Loucy (cell line): Measurements from ENCODE around the gene STK32C.

Experiments
- H2AFZ ChIP-seq: fragments of 200-600 bp; sonication (generic); 2 replicates; pipeline ENCODE4 v1.6.0; 2016; ENCODE audit warnings: antibody characterized with exemption, mild to moderate bottlenecking, low read length, moderate library complexity
- H3F3A ChIP-seq: fragments of 200-600 bp; 2 replicates; pipeline ENCODE4 v1.6.0; 2016; ENCODE audit warnings: antibody characterized with exemption, low read depth, mild to moderate bottlenecking
- H3K27me3 ChIP-seq: fragments of 200-600 bp; sonication (generic); 2 replicates; pipeline ENCODE4 v1.6.1; 2014; ENCODE audit warnings: low read length, mild to moderate bottlenecking; ENCODE audit not compliant: insufficient read depth, poor library complexity, severe bottlenecking
- H3K36me3 ChIP-seq: fragments of 200-600 bp; sonication (generic); 2 replicates; pipeline ENCODE4 v1.6.1; 2016; ENCODE audit warnings: low read length; ENCODE audit not compliant: insufficient read depth
- H3K4me1 ChIP-seq: fragments of 200-600 bp; sonication (generic); 2 replicates; pipeline ENCODE4 v1.5.1; 2014; ENCODE audit warnings: low read length, mild to moderate bottlenecking; ENCODE audit not compliant: insufficient read depth, poor library complexity, severe bottlenecking
- H3K4me2 ChIP-seq: fragments of 200-600 bp; sonication (generic); 2 replicates; pipeline ENCODE4 v1.6.0; 2014; ENCODE audit warnings: antibody characterized with exemption, low read length, low read depth, mild to moderate bottlenecking; ENCODE audit not compliant: poor library complexity, severe bottlenecking
- H3K4me3 ChIP-seq: fragments of 200-600 bp; sonication (generic); 2 replicates; pipeline ENCODE4 v1.5.1; 2014; ENCODE audit warnings: low read length, mild to moderate bottlenecking, mixed read lengths; ENCODE audit not compliant: poor library complexity, severe bottlenecking
- H3K79me2 ChIP-seq: fragments of 200-600 bp; sonication (generic); 2 replicates; pipeline ENCODE4 v1.6.1; 2014; ENCODE audit warnings: low read length; ENCODE audit not compliant: insufficient read depth
- H3K9ac ChIP-seq: fragments of 200-600 bp; sonication (generic); 2 replicates; pipeline ENCODE4 v1.6.0; 2014; ENCODE audit warnings: mild to moderate bottlenecking, low read depth, low read length, moderate library complexity; ENCODE audit not compliant: poor library complexity, severe bottlenecking
- H3K9me2 ChIP-seq: fragments of 200-600 bp; sonication (generic); replicated peaks from 2 replicates; pipeline ENCODE4 v1.6.1; 2016; ENCODE audit warnings: low read depth, low read length, mixed read lengths
- H3K9me3 ChIP-seq: fragments of 200-600 bp; sonication (generic); 2 replicates; pipeline ENCODE4 v1.6.1; 2014; ENCODE audit warnings: mild to moderate bottlenecking, antibody characterized with exemption, low read length, low read depth; ENCODE audit not compliant: insufficient read depth
- H4K20me1 ChIP-seq: fragments of 200-600 bp; sonication (generic); 2 replicates; pipeline ENCODE4 v1.6.0; 2014; ENCODE audit warnings: antibody characterized with exemption, low read length, mild to moderate bottlenecking; ENCODE audit not compliant: insufficient read depth, poor library complexity, severe bottlenecking
- CTCF ChIP-seq: fragments of 200-600 bp; sonication (generic); conservative IDR thresholded peaks from 2 replicates; pipeline ENCODE4 v1.5.1; 2014; ENCODE audit warnings: mild to moderate bottlenecking, antibody characterized with exemption, low read length
- EZH2phosphoT487 ChIP-seq: fragments of 200-600 bp; IDR thresholded peaks from 2 replicates; pipeline ENCODE4 v1.6.1; 2018; ENCODE audit warnings: antibody characterized with exemption, mild to moderate bottlenecking, moderate library complexity, borderline replicate concordance

STK32C gene

GRCh38 chr10:132179551-132180392 is 128.0 kb downstream of the STK32C start:
- H3K9me2 ChIP-seq = no peaks in the 10 kb centered on the region
- H3K4me1 ChIP-seq = no peaks in the 10 kb centered on the region
- H3K9me3 ChIP-seq = peaks cover 2% of the 10 kb centered on the region; the same call in 1 of the 2 replicates
- H3K4me3 ChIP-seq = no peak overlapping the region
- H3F3A ChIP-seq = no peaks in the 10 kb centered on the region
- H3K9ac ChIP-seq = no peak overlapping the region
- TF ChIP-seq CTCF = no peak
- TF ChIP-seq EZH2phosphoT487 = no peak
- no peaks in the 10 kb centered on the region for H3K36me3 ChIP-seq
- H3K79me2 ChIP-seq = no peaks in the 10 kb centered on the region
- no peak overlapping the region for H3K4me2 ChIP-seq
- H2AFZ ChIP-seq = no peak overlapping the region
- no peaks in the 10 kb centered on the region for H4K20me1 ChIP-seq
- H3K27me3 ChIP-seq = no peaks in the 10 kb centered on the region

DNA sequence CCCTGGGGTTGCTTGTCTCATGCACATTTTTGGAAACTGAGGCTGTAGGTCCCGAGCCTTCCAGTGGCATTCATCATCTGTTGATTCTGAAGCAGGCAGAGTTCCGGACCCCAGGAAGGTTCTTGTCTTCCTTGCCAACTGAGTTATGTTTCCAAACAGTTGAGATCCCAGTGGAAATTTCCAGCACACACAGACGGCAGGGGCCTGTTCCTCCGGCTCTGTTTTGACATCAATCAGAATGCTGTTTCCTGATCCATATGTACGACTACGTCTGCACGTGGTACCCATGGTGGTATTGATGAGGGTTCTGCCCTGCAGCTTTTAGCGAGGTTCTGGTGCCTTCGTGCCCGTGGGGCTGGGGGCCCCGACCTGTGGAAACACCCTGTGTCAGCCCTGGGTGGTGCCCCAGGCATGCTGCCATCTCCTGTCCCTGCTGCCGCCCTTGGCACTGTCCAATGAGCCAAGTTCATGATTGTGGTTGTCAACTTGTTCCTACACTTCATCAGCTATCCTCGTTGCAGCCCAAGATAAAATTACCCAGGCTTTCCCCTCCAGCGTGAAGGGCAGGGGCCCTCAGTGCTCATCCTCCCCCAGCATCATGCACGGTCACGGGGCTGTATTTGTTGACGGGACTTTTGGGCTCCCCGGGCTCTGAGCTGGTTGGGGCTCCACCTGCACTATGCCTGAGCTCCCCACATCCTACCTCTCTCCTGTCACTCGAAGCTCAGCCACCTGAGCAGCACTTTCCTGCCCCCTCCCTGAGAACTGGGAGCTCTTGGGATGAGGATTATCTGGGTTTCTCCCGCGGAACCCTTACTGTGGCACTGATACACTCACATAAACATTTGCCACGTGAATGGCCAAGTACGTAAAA is 128.8 kb downstream of the STK32C start:
- Histone ChIP-seq H3K9me3 (peaks cover 2% of the 10 kb centered on the region; the same call in 1 of the 2 replicates), H3K9me2 (no peaks in the 10 kb centered on the region), H4K20me1 (no peaks in the 10 kb centered on the region), H3K9ac (no peak overlapping the region), H3K27me3 (no peaks in the 10 kb centered on the region), H3K4me1 (no peaks in the 10 kb centered on the region), H3K4me3 (no peak overlapping the region), H3K79me2 (no peaks in the 10 kb centered on the region), H3K4me2 (no peak overlapping the region), H3F3A (no peaks in the 10 kb centered on the region), H2AFZ (no peak overlapping the region), H3K36me3 (no peaks in the 10 kb centered on the region)
- TF ChIP-seq CTCF = no peak

- no peaks in the 10 kb centered on the region for H3K36me3 ChIP-seq
- TF ChIP-seq EZH2phosphoT487 (no peak), CTCF (no peak)
- no peak overlapping the region for H2AFZ ChIP-seq
- no peak overlapping the region for H3K4me3 ChIP-seq
- peaks cover 2% of the 10 kb centered on the region; the same call in 1 of the 2 replicates for H3K9me3 ChIP-seq
- H3K4me1 ChIP-seq = no peaks in the 10 kb centered on the region
- H4K20me1 ChIP-seq = no peaks in the 10 kb centered on the region
- no peak overlapping the region for H3K4me2 ChIP-seq
- no peaks in the 10 kb centered on the region for H3K27me3 ChIP-seq
- H3K9me2 ChIP-seq = no peaks in the 10 kb centered on the region
- H3F3A ChIP-seq = no peaks in the 10 kb centered on the region
- no peak overlapping the region for H3K9ac ChIP-seq
- no peaks in the 10 kb centered on the region for H3K79me2 ChIP-seq
Observed at GRCh38 chr10:132178046-132178445, 129.7 kb downstream of the STK32C start.
